Endothelial cell of umbilical vein (primary cell): ENCODE data around the gene CRISPLD2. TPM values are rescaled to one million over a fixed set of nuclear protein-coding genes. Genes with fewer than 3 reads are reported as not detected.

ENCODE experiments used
- BruUV-seq: library from RNA; stranded (reverse); fragments of 400-500 nt; replicated peaks from 2 replicates; lab custom pipeline; 2021; lab: Mats Ljungman, UMichigan
- CTCF ChIA-PET: fragments of 300-600, 350-600 bp; sonication (Branson Sonifier 250); formaldehyde crosslinking; loops from one replicate; lab custom pipeline; 2021; ENCODE audit warnings: antibody characterized with exemption, inconsistent platforms; lab: Charles Lee
- POLR2A ChIA-PET: fragments of 300-600, 350-600 bp; sonication (Branson Sonifier 250); formaldehyde crosslinking; loops from one replicate; lab custom pipeline; 2021; ENCODE audit warnings: antibody characterized with exemption, inconsistent platforms; lab: Charles Lee
- DNase-seq: peaks from one replicate; pipeline ENCODE4 v3.0.0-alpha.2; 2011; ENCODE audit warnings: low read depth, low spot score
- FAIRE-seq: peaks from 2 replicates; lab custom pipeline; 2011; peaks lifted over from hg19 to GRCh38; lab: Jason Lieb, UNC
- H2AFZ ChIP-seq: 2 replicates; pipeline ENCODE4 v1.6.0; 2012; ENCODE audit warnings: low read depth, low read length, control low read depth, inconsistent platforms
- H3K27ac ChIP-seq: 2 replicates; pipeline ENCODE4 v1.5.1; 2011; ENCODE audit warnings: low read depth, mild to moderate bottlenecking, control low read depth, low read length, moderate library complexity; ENCODE audit not compliant: insufficient read depth
- H3K27me3 ChIP-seq, 2 experiments: 2 replicates each; pipeline versions ENCODE4 v1.6.0 to v1.6.1; 2011; ENCODE audit warnings: low read length in 2 of 2, mixed read lengths in 1 of 2; ENCODE audit not compliant: control insufficient read depth in 2 of 2, insufficient read depth in 2 of 2
- H3K36me3 ChIP-seq, 2 experiments: 2 replicates in 1 of 2; 3 replicates in 1 of 2; pipeline ENCODE4 v1.5.1; 2011; ENCODE audit warnings: low read length in 2 of 2, mild to moderate bottlenecking in 1 of 2, moderate library complexity in 1 of 2; ENCODE audit not compliant: control insufficient read depth in 2 of 2, insufficient read depth in 2 of 2; ENCODE audit errors: extremely low read depth in 1 of 2
- H3K4me1 ChIP-seq: 3 replicates; pipeline ENCODE4 v1.5.1; 2011; ENCODE audit warnings: mild to moderate bottlenecking, low read length; ENCODE audit not compliant: control insufficient read depth, insufficient read depth; ENCODE audit errors: extremely low read depth
- H3K4me2 ChIP-seq: 2 replicates; pipeline ENCODE4 v1.6.1; 2011; ENCODE audit warnings: low read length, control low read depth, mixed read lengths; ENCODE audit not compliant: insufficient read depth
- H3K4me3 ChIP-seq, 3 experiments: fragments of 200-600 bp in 1 of 3; sonication (generic), shearing (Covaris generic) in 1 of 3; replicated peaks in 1 of 3; 2 replicates each; pipeline ENCODE4 v1.5.1; 2011 to 2016; ENCODE audit warnings: control low read depth in 3 of 3, low read length in 3 of 3, mild to moderate bottlenecking in 2 of 3, inconsistent platforms in 1 of 3, low read depth in 1 of 3, moderate library complexity in 1 of 3; ENCODE audit not compliant: insufficient read depth in 1 of 3
- H3K79me2 ChIP-seq: 2 replicates; pipeline ENCODE4 v1.6.0; 2012; ENCODE audit warnings: low read length, inconsistent platforms; ENCODE audit not compliant: control insufficient read depth, insufficient read depth
- H3K9ac ChIP-seq: replicated peaks from 2 replicates; pipeline ENCODE3; 2011; ENCODE audit warnings: low read length, control low read depth; ENCODE audit not compliant: insufficient read depth; ENCODE audit errors: extremely low read depth
- H3K9me1 ChIP-seq: replicated peaks from 3 replicates; pipeline ENCODE4 v1.6.0; 2011; ENCODE audit warnings: mild to moderate bottlenecking, low read length; ENCODE audit not compliant: control insufficient read depth, insufficient read depth; ENCODE audit errors: extremely low read depth
- H3K9me3 ChIP-seq: replicated peaks from 2 replicates; pipeline ENCODE4 v1.5.1; 2012; ENCODE audit warnings: low read length, inconsistent platforms; ENCODE audit not compliant: control insufficient read depth, insufficient read depth
- H4K20me1 ChIP-seq: replicated peaks from 2 replicates; pipeline ENCODE3; 2011; ENCODE audit warnings: mild to moderate bottlenecking, low read length; ENCODE audit not compliant: control insufficient read depth, insufficient read depth; ENCODE audit errors: extremely low read depth
- CTCF ChIP-seq, 2 donors: IDR thresholded peaks; 1 replicate in 1 of 2; 2 replicates in 1 of 2; pipeline ENCODE4 v1.5.1; 2011; ENCODE audit warnings: low read length in 2 of 2, mild to moderate bottlenecking in 2 of 2, moderate library complexity in 2 of 2, control low read depth in 1 of 2, inconsistent platforms in 1 of 2, low read depth in 1 of 2; ENCODE audit not compliant: insufficient read depth in 1 of 2; ENCODE audit errors: extremely low read depth in 1 of 2
- EZH2 ChIP-seq: IDR thresholded peaks from 2 replicates; pipeline ENCODE4 v1.6.1; 2012; ENCODE audit warnings: borderline replicate concordance, low read depth, mild to moderate bottlenecking, moderate library complexity, low read length, inconsistent platforms; ENCODE audit not compliant: severe bottlenecking
- GATA2 ChIP-seq: IDR thresholded peaks from 2 replicates; pipeline ENCODE4 v1.7.0; 2011; ENCODE audit warnings: low read depth, mild to moderate bottlenecking, moderate library complexity, mixed read lengths, low read length; ENCODE audit not compliant: insufficient read length, insufficient read depth
- MAX ChIP-seq: IDR thresholded peaks from 2 replicates; pipeline ENCODE4 v1.6.1; 2011; ENCODE audit not compliant: insufficient read depth, insufficient read length
- MYC ChIP-seq: IDR thresholded peaks from one replicate; pipeline ENCODE4 v1.6.1; 2011; ENCODE audit warnings: mild to moderate bottlenecking, low read depth, low read length
- POLR2AphosphoS5 ChIP-seq: IDR thresholded peaks from 2 replicates; pipeline ENCODE4 v1.6.1; 2012; ENCODE audit warnings: low read depth, mild to moderate bottlenecking, control low read depth, low read length, moderate library complexity; ENCODE audit not compliant: insufficient read depth
- dilution Hi-C: fragments of 300-500 bp; cut with MboI; formaldehyde crosslinking; loops from one replicate; pipeline ENCODE4 v1.15.0; 2019; ENCODE audit warnings: low sequenced_read_pairs; ENCODE audit not compliant: extremely low pct_ligation_motif_present
- intact Hi-C: fragments of 100-400 bp; cut with micrococcal nuclease; formaldehyde crosslinking; loops from one replicate; pipeline ENCODE4 v1.10.0; 2022
- polyA plus RNA-seq, 4 experiments: library from polyadenylated mRNA; depleted of rRNA in 3 of 4; stranded (reverse) in 3 of 4; unstranded in 1 of 4; fragments of >200 nt; gene quantifications; 2 replicates each; pipeline versions ENCODE4 v1.2.1 to v1.2.3, GENCODE V29; 2011 to 2012; ENCODE audit warnings: missing spikeins in 1 of 4
- total RNA-seq: library from RNA; stranded (reverse); gene quantifications from 2 replicates; pipeline ENCODE4 v1.2.3, GENCODE V29; 2021

CRISPLD2 gene
- total and polyA plus RNA-seq, 2 donors (not counting 3 experiments of a cell fraction or from before 2014, with no cell fraction given) = 0.14 to 0.73 TPM

- ChIA-PET CTCF (interaction anchor here (0.8 kb wide), 1 partner anchor 39 kb away, joined by 3 read pairs; no protein-coding TSS in a partner anchor), POLR2A (no interaction called here)
- H3K9me3 ChIP-seq = no peaks in the 10 kb centered on the region
- BruUV-seq = no TSS peak
- H2AFZ ChIP-seq = no peak overlapping the region
- FAIRE-seq = no peak
- no peaks in the 10 kb centered on the region for H3K79me2 ChIP-seq
- H3K4me2 ChIP-seq = no peak overlapping the region
- no peaks in the 10 kb centered on the region for H4K20me1 ChIP-seq
- DNase-seq = no peak
- dilution Hi-C loops (no loop called here), intact Hi-C loops (no loop called here)
- H3K9me1 ChIP-seq = no peaks in the 10 kb centered on the region
- H3K4me1 ChIP-seq = no peaks in the 10 kb centered on the region
- no peak overlapping the region for H3K27ac ChIP-seq
- no peaks in the 10 kb centered on the region for H3K36me3 ChIP-seq
- H3K4me3 ChIP-seq = no peak overlapping the region
- TF ChIP-seq MAX = no peak
- TF ChIP-seq EZH2 = no peak
- TF ChIP-seq CTCF (IDR thresholded peaks at IDR 0.05; ENCODE audit: extremely low read depth in 1 of 2, insufficient read depth in 1 of 2, low read depth in 1 of 2, low read length in 2 of 2) = no peak
- no peak for TF ChIP-seq GATA2
- TF ChIP-seq MYC = no peak
- no peak for TF ChIP-seq POLR2AphosphoS5
- no peak overlapping the region for H3K9ac ChIP-seq
- peaks cover 8 to 9% of the 10 kb centered on the region in 2 experiments for H3K27me3 ChIP-seq
Observed at GRCh38 chr16:84913315-84913714, 93.5 kb downstream of the CRISPLD2 start.
